Stimulated activated CD4-positive, alpha-beta T cell treated with anti-CD3 and anti-CD28 coated beads, Interleukin-2, amount 100 ng/mL, for 4 hours (primary cell): ENCODE results near the gene LENG8.
"Not testable (repeated sequence)": the region's sequence is repeated elsewhere in the genome, so short reads cannot be mapped to it uniquely, and the experiment has no call there.

Source experiments
- DNase-seq: peaks from one replicate; pipeline ENCODE4 v3.0.0-alpha.2; 2020; ENCODE audit warnings: low read depth

The LENG8 gene

GRCh38 chr19:54462047-54462654 is 13.2 kb downstream of the LENG8 start:
- no peak for DNase-seq

GRCh38 chr19:54462655-54463530 is 13.9 kb downstream of the LENG8 start:
- DNase-seq = peak; percentile 50

GRCh38 chr19:54463531-54464043 is 14.6 kb downstream of the LENG8 start, which contains the start of gene LENG9:
TSS of gene LENG9 (minus strand) at chr19:54463778. CDS start at chr19:54463526, 252 bp downstream.
- peak; percentile 92 for DNase-seq

DNA sequence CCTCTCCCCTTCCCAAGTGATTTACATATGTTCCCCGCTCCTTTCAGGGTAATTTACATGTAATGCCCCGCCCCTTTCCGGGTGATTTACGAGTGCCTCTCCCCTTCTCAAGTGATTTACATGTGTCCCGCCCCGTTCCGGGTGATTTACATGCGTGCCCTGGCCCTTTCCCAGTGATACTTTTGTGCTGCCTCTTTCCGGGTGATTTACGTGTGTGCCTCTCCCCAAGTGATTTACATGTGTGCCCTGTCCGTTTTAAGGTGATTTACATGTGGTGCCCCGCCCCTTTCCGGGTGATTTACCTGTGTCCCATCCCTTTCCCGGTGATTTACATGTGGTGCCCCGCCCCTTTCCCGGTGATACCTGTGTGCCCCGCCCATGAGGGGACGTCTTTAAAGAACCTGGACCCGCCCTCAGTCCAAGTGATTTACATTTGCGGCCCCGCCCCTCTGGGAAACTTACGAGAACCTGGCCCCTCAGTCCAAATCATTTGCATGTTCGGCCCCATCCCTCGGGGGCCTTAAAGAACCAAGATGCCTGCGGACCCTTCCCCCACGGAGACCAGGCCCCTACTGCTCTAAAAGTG is 15.1 kb downstream of the LENG8 start:
- DNase-seq = peak; percentile 72

DNA sequence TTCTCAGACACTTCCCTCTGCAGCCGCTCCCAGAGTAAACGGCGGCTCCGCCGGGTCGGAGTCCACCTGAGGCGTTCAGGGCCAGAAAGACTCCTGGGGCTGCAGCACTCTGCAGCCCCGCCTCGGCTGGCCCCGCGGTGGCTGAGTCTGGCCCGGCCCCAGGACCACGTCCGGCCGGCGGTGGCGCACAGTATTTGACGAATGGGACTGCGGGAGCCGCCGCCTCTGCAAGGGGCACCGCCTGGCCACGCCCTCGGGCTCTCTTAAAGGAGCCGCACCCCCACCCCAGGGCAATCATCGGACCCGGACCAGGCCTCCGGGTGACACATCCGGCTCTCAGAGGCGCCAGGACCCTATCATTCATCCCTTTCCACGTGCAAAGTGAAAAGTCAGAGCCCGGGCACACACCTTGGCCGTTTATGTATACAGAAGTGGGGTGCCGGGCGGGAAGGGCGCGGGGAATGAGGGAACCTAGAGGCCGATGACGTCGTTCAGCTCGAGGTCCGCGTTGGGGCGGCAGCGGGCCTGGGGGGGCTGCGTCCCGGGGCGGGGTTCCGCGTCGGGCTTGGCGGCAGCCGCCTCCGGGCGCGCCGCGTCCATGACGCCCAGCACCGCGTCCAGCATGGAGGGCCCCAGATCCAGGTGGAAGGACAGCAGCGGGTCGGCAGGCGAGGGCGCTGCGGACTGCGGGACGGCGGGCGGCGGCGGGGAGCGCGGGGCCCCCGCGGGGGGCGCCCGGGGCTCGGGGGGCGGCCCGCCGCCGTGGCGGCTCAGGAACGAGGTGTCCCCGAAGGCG is 15.8 kb downstream of the LENG8 start:
- peak; percentile 50 for DNase-seq

DNA sequence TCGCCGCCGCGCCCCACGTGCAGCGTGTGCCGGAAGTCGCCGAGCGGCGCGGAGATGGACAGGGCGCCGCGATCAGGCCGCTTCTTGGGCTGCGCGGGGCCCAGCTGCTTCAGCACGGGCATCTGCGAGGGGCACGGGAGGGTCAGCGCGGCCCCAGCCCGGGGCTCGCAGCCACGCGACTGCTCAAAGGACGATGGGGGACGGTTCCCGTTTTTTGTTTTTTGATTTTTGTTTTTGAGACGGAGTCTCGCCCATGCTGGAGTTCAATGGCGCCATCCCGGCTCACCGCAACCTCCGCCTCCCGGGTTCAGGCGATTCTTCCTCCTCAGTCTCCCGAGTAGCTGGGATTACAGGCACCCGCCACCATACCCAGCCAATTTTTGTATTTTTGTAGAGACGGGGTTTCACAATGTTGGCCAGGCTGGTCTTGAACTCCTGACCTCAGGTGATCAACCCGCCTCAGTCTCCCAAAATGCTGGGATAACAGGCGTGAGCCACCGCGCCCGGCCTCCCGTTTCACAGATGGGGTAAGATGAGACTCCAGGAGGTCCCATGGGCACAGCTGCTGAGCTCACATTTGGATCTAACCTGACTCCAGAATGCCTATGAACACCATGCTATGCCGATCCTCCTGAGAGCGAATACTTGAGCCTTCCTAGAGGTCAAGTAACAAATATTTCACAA is 16.6 kb downstream of the LENG8 start:
- DNase-seq = no peak

DNA sequence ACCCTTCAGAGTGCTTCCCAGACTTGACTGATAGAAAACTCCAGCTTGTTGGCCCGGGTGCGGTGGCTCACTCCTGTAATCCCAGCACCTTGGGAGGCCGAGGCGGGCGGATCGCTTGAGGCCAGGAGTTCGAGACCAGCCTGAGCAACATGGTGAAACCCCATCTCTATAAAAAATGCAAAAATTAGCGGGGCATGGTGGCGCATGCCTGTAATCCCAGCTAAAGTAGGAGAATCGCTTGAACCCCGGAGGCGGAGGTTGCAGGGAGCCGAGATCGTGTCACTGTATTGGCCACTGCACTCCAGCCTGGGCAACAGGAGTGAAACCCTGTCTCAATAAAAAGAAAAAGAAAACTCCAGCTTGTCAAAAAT is 17.1 kb downstream of the LENG8 start:
- not testable (repeated sequence) for DNase-seq

DNA sequence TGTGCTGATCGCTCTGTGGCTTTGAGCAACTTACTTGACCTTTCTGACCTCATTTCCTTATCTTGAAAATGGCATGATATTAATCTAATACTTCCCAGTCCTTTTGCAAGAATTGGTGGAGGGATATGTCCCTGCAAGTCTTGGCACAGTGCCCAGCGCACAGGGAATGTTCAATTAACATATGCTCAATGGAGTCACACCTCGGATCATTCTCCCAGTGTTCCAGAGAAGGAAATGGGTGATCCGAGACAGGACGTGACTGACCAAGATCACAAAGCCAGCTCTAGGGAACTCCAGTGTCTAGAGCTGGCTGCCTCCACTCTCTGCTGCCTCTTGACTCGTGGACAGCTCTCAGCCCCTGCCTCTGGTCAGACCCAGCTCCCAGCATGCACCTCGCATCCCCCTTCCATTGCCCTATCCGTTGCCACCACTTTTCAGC is 20.5 kb downstream of the LENG8 start:
- DNase-seq = no peak

GRCh38 chr19:54470276-54470887 is 21.4 kb downstream of the LENG8 start:
- DNase-seq = no peak

- DNase-seq = no peak
These were observed 22.2 kb downstream of the LENG8 start for GRCh38 chr19:54470991-54471782.

DNA sequence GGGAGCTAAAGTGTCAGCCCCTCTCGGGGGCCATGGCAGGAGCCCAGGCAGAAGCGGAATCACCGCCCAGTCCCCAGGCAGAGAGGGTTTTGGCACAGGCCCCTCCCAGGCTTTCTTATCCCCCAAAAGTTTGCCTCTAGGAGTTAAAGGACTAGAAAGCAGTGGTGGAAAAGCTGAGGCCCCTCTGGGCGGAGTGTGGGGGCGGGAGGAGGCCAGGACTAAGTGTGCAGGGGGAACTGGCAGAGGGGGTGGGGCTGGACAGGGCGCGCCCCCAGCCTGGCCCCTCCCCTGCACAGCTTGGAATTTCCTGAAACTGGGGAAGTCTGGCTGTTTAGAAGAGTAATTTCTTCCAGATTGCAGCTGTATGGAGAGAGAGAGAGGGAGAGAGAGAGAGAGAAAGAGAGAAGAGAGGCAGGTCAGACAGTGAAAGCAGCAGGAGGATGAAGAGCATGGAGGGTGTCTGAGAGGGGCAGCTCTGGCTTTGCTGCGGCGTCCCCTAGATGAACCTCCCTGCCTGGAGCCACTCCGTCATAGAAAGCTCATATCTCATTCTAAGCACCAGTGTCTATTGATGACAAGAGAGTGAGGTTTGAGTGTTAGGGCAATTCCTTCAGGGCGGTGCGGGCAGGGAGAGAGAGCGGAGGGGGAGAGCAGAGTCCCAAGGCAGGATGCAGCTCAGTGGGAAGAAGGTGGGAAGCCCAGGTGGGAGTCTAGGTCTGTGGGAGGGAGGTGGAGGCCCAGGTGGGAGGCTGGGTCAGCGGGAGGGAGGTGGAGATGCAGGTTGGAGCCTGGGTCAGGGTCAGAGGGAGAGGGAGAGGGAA is 24.3 kb downstream of the LENG8 start, which contains the start of gene CDC42EP5:
CDC42EP5 (minus strand) TSS at position 226 of the 821 bp plus-strand sequence. CDS start 7,749 bp downstream, outside the sequence.
- DNase-seq = no peak

GRCh38 chr19:54473892-54474372 is 24.9 kb downstream of the LENG8 start:
- DNase-seq = no peak

DNA sequence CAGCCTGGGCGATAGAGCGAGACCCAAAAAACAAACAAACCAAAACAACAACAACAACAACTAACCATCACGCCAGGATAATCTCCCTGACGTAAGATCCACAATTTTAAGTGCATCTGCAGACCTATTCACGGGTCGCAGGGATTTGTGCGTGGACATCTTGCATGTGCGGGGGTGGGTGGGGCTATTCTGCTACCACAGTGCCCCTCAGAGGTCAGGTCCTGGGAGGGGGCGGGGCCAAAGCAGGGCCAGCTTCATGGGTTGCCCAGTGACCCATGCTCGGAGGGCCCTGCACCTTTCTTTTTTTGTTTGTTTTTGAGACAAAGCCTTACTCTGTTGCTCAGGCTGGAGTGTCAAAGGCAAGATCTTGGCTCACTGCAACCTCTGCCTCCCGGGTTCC is 26.7 kb downstream of the LENG8 start:
- DNase-seq = no peak

GRCh38 chr19:54477650-54478049 is 28.7 kb downstream of the LENG8 start:
- no peak for DNase-seq

DNA sequence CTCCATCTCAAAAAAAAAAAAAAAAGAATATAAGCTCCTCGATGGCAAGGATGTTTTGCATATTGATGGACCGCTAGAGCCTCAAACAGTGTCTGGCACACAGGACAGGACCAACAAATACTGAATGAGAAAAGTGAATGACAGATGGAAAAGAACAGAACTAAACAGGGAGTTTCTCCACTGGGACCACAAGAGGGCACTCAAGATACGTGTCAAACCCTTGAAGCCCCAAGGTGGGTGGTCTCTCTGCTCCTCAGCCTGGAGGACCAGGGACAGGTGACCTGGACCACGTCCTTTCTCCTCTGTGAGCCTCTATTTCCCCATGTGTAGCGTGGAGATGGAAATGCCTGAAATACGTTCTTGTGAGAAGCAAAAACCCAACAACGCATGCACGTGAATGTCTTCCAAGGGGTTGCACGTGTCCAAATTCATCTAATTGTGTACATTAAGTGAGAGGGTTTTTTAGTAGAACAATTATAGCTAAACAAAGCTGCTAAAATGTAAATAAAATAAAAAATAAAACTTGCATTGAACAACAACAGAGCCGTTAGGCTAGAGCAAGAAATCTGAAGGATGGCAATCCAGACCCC is 29.8 kb downstream of the LENG8 start:
- no peak for DNase-seq

DNA sequence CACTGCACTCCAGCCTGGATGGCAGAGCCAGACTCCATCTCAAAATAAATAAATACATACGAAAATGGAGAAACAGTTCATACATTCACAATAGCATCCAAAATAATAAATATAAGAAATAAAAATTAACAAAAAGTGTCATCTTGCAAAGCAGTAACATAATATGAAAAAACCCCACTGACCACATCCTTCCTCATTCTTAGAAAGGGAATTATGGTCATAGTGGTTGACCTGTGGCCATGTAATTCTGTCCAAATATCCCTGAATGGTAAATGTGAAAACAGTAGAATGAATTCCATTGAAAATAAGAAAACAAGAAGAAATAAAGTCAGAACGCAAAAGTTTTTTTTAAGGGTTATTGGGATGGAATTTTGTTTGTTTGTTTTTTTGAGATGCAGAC is 31.1 kb downstream of the LENG8 start:
- no peak for DNase-seq

DNA sequence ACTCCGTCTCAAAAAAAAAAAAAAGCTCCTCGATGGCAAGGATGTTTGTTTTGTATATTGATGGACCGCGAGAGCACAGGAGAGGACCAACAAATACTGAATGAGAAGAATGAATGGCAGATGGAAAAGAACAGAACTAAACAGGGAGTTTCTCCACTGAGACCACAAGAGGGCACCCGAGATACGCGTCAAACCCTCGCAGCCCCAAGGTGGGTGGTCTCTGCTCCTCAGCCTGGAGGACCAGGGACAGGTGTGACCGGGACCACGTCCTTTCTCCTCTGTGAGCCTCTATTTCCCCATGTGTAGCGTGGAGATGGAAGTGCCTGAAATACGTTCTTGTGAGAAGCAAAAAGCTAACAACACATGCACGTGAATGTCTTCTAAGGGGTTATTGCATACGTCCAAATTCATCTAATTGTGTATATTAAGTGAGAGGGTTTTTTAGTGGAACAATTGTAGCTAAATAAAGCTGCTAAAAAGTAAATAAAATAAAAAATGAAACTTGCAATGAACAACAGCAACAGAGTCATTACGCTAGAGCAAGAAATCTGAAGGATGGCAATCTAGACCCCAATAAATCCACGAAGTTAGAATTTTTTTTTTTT is 32.4 kb downstream of the LENG8 start:
- peak; percentile 14 for DNase-seq

DNA sequence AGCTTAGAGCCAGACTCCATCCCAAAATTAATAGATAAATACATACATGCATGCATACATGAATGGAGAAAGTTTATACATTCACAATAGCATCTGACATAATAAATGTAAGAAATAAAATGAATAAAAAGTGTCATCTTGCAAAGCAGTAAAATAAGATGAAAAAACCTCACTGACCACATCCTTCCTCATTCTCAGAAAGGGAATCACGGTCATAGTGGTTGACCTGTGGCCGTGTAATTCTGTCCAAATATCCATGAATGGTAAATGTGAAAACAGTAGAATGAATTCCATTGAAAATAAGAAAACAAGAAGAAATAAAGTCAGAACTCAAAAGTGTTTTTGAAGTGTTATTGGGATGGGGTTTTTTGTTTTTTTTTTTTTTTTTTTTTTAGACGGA is 33.9 kb downstream of the LENG8 start:
- DNase-seq = no peak
